ENCODE measurements around the gene GNG2.
A peak's percentile ranks its signal among the peaks of the same experiment; 100 is the strongest.

GNG2 gene

DNA sequence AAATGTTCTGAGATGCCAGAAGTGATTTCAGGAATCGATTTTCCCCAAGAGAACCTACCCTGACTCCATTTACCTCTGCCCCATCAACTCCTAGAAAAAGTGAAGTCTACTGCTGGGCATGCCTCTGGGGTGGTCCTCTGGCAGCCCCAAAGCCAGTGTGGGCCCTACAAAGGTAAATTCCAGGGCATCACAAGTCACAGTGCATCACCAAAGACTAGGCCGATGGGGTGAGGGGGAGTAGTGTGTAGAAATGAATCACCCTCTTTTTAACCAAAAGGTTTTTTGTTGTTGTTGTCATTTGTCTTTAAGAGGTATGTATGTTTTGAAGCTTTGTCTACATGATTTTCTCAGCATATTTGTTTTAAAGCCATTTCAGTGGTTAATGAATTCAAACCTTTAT is 82.6 kb downstream of the GNG2 start:
- DNase-seq (ENCODE audit: low spot score): no peak

DNA sequence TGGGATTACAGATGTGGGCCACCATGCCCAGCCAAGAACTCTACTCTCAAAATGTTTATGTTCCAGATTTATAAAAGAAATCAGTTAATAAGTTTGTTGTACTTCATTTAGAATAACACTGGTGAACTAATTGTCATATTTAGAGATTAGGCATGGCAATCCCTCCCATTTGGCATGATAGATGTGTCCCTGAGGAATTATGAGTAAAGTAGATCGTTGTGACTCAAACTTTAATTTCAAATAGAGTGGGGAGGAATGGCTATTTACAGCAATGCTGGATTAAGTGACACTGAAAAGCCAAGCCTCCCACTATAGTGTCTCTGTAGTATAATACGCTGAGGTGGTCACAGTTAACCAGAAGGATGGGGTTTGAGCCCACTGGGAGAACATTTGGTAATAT is 89.6 kb downstream of the GNG2 start:
- DNase-seq (ENCODE audit: low spot score): peak; percentile 12

DNA sequence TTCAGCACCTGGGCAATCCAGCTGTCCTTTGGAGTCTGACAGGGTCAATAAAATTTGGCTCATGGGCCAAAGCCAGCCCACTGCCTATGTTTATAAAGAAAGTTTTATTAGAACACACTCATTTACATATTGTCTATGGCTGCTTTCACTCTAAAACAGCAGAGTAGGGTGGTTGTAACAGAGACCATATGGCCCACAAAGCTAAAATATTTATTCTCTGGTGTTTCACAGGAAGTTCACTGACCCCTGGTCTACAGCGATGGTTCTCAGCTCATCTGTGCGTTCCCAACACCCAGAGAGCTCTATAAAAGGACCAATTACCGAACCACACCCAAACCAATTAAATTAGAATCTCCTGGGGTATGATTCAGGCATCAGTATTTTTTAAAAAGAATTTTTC is 91.2 kb downstream of the GNG2 start:
- no peak for DNase-seq (ENCODE audit: low spot score)

DNA sequence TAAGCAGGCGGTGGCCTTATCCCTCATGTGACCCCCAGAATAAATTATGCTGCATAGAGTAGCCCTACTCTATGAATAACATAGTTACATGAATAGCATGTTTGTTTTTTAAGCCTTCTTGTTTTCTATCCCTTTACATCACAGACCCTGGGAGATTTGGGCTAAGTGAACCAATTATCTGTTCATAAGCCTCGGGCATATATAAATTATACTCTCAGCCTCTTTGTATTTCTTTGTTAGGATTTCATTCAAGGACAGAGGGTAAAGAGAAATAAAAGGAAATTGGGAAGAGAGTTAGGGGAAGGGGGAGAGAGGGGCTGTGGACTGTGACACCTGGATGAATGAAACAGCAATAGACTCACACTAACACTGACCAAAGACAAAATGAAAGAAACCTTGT is 93.6 kb downstream of the GNG2 start:
- DNase-seq (ENCODE audit: low spot score): no peak

DNA sequence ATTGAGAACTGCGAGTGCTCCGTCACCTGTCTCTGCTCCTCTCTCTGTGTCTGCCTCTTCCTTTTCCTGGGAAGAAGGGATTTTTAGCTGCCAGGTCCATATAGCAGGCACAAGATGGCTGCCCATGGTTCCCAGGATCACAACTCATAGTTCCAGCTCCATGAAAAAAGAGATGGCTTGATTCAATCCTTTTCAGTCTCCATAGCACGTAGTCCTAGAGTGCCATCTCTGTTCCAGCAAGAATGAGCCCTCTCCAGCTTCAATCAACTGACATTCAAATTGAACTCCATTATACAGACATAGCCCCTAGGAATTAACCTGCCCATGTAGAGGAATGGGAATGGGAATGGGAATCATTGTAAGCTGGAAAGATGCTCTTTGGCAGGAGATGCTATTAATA is 94.2 kb downstream of the GNG2 start:
- no peak for DNase-seq (ENCODE audit: low spot score)

DNA sequence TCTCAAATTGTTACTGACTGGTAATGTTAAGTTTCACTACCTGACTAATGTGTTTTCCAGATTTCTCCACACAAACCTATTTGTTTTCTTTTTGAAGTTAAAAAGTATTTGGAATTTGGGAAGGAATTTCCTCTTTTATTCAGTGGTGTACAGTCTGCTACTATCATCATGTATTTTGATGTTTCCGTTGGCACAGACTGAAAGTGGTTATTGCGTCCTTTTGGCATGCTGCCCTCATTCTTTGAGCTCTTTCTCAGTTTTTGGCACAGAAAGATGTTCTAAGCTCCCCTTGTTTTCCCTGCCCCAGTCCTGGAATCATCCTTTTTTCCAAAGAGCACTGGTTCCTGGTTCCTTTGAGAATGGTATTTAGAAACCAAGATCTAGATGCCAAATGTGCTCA is 97.5 kb downstream of the GNG2 start:
- DNase-seq (ENCODE audit: low spot score): no peak

DNA sequence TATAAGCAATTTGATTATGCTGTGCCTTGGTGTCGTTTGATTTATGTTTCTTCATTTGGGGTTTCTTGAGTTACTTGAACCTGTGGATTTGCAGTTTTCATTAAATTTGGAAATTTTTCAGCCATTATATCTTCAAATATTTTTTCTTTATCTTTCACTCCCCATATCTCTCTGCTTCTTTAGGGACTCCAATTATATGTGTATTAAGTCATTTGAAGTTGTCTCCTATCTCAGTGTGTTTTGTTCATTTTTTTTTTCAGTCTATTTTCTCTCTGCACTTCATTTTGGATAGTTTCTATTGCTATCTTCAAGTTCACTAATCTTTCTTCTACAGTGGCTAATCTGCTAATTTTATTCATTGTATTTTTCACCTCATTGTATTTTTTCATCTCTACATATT is 99.5 kb downstream of the GNG2 start:
- DNase-seq (ENCODE audit: low spot score): no peak

DNA sequence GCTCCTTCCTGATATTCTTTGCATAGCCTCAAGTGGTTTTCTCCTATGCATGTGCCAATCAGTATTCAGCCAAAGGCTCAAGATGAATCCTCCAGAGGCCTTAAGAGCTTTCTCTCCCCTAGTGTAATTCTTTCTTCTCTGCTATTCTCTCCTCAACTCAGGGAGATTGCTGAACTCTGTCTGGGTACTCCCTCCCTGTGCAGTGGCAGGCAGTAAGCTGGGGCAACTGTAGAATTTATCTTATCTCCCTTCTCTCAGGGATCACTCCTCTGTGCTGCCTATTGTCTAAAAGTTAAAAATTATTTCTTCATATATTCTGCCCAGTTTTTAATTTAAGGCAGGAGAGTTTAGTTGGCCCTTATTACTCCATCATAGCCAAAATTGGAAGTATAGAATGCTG is 100.5 kb downstream of the GNG2 start:
- DNase-seq (ENCODE audit: low spot score): no peak

DNA sequence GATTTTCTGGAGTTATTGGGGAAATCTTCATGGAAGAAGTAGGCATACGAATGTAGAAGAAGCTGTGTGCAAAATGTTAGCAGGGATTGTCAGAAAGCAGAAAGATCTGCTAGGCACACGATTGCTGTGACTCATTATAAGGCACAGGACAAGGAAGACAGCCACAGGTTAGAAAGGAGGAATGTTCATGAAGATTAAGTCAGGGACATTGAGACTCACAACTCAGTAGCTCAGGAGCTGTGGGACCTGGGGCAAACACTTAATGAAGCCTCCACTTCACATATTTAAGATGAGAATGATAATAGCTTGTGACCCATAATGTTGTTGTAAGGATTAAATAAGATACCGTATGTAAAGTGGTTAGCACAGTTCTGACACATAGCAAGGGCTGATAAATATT is 102.3 kb downstream of the GNG2 start:
- DNase-seq (ENCODE audit: low spot score): peak; percentile 17

DNA sequence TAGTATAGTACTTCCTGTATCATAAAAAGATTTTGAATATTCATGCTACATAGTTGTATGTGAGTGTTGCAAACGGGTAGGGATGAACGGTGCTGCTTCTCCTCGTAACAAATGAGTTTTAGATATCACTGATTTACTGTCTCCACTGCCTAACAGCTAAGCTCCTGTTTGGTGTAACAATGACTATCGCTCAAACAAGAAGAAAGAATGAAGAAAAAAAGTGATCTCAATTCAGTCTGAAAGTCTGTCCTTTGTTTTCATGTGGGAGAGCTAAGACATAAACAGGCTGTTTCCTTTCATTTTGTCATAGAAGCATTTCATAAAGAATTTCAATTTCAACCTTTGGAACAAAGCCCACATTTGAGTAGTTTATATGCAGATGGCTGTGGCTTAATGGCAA is 102.9 kb downstream of the GNG2 start:
- DNase-seq (ENCODE audit: low spot score): no peak

DNA sequence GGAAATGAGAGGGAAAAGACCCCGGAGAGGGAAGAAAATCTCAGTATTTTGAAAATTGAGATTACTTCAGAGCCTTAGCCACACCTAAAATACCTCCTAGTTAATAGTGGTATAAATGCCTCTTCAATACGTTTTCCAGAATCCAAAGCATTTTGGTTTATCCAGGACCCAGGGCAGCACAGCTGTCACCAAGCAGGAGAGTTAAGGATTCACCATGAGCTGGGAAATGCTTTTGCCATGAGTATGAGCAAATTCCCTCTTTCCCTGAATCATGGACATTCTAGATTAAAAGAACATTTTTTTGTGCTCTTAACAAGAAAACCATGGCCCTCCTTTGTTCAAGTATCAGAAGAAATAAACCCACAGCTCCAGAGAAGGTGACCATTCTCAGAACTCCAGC is 107.1 kb downstream of the GNG2 start:
- peak; percentile 33 for DNase-seq (ENCODE audit: low spot score)

DNA sequence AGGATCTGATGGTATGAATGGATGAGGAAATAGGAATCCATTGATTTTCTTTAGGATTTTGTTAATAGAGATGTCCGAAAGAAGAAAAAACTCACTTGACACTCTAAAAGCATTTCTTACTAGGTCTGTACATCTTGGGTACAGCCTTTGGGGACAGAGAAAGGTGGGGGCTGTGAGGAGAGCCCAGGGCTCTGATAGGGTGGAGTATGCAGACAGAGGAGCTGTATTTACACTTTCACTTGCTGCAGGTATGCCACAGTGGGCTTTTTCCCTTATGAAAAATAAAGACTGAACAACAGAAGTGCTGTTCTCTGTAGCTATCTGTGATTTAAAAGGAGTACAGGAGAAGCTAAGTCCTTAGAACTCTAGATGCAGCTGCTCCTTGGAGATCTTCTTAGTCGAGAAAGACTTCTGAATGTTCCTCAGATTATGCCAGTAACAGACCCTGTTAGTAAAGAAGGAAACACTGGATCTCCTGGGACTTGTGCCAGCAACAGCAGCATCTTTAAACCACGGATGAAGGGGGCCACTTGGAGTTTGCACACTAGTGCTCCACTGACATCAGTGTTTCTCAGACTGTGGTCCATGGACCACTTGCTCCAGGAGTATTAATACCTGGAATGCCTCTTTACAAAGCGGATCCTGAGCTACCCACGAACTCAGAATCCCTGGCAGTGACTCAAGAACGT is 109.6 kb downstream of the GNG2 start:
- no peak for DNase-seq (ENCODE audit: low spot score)

DNA sequence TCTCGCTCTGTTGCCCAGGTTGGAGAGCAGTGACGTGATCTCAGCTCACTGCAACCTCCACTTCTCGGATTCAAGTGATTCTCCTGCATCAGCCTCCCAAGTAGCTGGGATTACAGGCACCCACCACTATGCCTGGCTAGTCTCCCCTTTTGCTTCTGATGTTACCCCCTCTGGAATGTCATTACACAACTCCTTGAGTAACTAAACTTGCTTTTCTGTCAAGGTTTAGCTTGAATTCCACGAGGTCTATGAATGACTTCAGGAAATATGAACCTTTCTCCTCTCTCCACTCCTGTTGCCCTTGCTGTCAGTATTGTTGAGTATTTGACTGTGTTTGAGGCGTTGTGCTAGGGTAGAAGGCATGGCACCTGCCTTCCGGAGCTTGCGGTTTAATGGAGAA is 112.2 kb downstream of the GNG2 start:
- no peak for DNase-seq (ENCODE audit: low spot score)

DNA sequence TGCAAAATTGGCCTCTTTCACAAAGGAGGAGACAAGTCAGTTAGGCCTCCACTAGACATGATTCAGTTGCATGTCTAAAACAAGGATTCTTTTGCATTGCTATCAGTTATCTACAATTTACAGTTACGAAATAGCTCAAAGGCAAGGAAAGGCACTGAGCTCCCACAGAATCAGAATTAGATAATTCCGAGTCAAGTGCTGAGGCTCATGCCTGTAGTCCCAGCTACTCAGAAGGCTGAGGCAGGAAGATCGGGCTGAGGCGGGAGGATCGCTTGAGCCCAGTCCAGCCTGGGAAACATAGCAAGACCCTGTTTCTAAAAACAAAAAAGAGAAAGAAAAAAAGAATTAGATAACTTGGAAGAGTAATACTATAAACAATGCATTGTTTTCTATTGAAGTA is 116.7 kb downstream of the GNG2 start:
- DNase-seq (ENCODE audit: low spot score): no peak

DNA sequence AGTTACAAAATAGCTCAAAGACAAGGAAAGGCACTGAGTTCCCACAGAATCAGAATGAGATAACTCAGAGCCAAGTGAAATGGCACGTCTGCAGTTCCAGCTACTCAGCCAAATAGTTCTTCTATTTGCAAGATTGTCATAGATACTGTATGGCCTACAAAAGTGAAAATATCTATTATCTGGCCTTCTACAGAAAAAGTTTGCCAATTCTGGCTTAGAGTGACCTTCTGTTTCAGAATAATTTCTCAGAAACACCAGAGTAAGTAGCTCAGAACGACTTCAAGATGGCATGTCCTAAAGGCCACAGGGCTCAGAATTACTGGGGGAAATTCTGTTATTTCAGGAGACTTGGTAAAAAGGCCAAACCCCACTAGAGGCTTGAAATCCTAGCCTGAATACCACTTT is 118.3 kb downstream of the GNG2 start:
- no peak for DNase-seq (ENCODE audit: low spot score)

DNA sequence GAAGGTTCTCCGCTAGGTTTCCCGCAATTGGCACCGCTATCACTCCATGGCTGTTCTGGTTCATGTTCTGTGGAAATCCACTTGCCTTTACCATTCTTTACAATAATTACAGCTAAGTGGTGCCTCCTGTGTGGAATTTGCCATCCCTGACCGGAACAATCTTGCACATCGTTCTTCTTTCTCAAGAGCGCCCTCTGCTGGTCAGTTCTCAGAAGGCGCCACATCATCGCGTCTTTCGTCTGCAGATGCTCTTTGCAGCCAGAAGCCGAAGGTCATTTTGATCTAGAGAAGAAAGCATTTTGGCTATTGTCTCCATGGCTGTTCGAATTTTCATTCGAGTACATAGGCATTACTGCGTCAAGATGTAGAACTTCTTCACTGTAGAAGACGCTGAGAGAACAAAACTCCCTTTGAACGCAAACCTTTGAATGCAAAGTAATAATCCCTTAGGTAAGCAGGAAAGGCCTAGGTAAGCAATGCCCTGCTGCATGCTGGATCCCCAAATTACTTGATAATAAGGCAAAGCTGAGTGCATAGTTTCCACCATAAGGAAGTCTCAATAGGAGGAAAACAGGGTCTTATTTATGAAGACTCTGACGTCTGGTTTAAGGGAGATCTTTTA is 118.8 kb downstream of the GNG2 start:
- DNase-seq (ENCODE audit: low spot score): peak; percentile 79

DNA sequence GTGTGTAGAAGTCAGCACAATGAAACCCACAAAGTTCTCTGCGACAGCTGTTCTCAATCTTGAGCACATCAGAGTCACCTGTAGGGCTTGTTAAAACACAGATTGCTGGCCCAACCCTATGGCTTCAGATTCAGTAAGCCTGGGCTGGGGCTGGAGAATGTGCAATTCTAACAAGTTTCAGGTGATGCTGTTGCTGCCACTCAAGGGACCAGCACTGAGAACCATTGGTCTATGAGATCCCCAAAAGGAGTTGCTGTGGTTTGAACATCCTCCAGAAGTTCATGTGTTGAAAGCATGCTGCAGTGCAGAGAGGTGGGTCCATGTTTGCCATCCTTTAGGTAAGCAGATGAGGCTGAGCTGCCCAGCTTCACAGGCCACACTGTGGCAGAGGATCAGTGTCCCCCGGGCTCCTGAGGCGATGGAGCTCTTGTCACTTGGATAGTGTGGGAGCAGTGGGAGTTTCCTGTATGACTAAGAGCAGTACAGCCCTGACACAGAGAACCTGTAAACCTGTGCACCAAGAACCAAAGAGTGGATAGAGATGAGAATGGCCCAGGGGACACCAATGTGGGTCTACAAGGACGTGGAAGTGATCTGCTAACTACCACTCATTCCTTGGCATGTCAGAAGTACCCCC is 120.9 kb downstream of the GNG2 start:
- no peak for DNase-seq (ENCODE audit: low spot score)

DNA sequence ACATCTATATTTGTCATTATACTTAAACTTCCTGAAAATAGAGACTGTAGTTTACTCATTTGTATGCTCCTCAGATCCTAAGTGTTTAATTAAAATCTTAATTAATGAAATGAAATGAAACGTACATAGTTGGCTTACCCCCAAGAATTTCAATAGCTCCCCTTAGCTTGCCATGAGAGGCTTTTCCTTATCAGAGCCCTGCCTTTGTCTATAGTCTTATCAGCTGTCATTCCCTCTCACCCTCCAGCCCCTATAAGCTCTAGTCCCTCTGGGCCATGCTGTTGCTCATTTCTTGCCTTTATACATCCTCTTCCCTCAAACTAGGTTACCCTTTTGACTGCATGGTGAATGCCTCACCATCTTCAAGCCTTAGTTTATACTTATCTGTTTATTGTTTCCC is 127.8 kb downstream of the GNG2 start:
- no peak for DNase-seq (ENCODE audit: low spot score)

DNA sequence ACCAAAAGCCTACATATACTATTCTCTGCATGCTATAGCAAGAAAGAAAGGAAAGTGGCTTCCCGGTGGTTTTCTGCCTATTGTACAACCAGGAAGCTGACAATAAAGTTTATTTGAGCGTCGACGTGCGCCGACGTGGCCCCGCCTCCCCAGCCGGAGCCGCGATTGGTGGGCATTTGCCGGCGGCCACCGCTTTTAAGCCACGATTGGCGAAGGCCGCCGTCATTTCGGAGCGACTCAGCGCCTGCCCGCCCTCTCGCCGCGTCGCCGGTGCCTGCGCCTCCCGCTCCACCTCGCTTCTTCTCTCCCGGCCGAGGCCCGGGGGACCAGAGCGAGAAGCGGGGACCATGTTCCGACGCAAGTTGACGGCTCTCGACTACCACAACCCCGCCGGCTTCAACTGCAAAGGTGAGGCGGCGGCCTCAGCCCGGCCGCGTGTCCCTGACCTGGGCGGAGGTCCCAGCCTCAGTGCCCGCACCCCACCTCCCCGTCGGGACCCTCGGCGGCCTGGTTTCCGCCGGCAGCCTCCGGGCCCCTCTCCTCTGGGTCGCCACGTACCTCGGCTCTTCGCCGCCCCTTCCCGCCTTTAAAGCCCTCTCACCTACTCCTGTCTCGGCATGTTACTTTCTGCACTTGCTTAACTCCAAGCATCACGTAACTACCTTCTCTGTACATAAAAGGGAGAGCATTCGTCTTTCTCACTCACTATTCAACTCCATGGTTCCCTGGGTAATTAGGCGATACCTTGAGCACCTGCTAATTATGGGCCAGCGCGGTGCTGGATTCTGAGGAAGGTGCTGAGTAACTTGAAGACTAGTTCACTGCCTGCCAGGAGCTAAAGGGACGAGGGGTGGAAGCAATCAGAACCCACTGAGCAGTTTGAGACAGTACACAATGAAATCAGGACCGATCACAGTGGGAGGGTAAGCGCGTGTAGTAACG is 129.2 kb downstream of the GNG2 start, which contains the start of gene RTRAF:
RTRAF (plus strand) TSS at position 254 of the 942 bp plus-strand sequence; CDS start at position 348, 94 bp downstream.
- DNase-seq (ENCODE audit: low spot score): peak; percentile 99

DNA sequence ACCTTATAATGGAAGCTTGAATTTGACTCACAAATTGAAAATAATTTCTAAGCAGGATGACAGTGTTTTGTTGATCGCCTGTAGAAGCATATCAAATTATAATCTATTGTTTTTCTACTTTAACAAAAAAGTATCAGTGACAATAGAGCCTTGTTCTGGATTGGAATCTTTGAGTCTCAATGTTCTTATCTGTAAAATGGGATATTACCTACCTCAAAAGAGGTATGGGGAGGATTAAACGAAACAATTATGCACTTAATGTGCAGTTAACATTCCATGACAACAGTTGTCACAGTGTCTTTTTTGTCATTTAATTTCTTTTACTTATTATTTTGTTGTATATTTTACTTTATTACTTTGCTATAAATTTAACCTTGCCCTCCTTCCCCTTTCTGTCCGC is 130.1 kb downstream of the GNG2 start:
- no peak for DNase-seq (ENCODE audit: low spot score)

DNA sequence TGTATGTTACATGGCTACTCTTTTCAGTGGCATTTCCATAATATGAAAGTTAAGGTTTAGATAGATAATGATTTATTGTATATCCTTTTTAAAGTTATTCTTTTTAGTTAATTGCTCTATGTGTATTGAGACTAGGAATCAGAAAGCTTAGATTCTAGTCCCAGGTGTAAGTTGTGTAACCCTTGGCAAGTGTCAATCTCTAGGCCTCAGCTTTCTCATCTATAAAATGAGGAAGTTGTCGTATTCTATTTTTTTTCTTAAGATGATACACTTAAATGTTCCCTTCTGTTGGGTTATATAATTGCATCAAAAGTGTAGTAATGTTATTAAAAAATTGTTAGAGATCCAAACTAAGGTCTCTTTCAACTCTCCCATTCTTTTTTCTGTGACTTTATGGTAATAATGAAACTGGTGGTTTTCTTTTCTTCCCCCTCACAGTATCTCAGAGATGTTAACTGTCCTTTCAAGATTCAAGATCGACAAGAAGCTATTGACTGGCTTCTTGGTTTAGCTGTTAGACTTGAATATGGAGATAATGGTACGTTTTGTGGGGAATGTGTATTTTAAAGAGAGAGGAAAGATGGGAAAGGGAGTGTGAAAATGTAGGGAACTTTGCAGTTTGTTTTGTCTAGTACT is 133.0 kb downstream of the GNG2 start:
- no peak for DNase-seq (ENCODE audit: low spot score)

DNA sequence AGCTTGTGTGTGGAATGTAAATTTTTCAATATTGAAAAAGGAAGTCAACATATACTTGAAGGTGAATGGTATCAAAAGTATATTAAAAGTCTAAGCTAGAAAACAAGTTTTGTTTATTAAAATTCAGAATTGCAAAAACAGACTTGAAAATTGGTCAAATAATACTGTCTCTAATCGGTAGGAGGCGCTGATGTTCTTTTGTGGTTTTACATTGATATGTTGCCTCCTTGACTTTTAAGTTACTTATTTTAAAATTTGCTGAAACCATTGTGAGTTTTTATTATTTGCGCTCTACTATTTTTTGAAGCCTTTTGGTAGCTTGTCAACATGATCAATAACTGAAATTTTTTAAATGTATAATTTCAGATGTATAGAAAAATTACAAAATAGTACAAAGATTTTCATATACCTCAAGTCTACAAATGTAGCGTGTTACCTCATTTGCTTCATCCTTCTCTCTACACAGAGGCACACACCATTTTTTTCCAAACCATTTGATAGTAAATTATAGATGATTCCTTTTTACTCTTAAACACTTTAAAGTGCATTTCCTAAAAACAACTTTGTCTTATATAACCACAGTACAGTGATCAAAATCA is 135.8 kb downstream of the GNG2 start:
- no peak for DNase-seq (ENCODE audit: low spot score)

Data from AG20443 (cell line).